CD4-positive, CD25-positive, alpha-beta regulatory T cell (primary cell): Measurements from ENCODE around the gene SWAP70. TPM values are rescaled to one million over a fixed set of nuclear protein-coding genes. Genes with fewer than 3 reads are reported as not detected.

Source experiments
- ATAC-seq, 2 donors: fragments of 150-1000 bp; cut with Tn5 transposase; one replicate each; pipeline ENCODE4 v1.10.0; 2021; ENCODE audit warnings: low read depth in 2 of 2, moderate number of reproducible peaks in 2 of 2, moderate library complexity in 1 of 2
- DNase-seq, 3 donors: peaks; one replicate each; pipeline versions ENCODE4 v3.0.0 to v3.0.0-alpha.2; 2012 to 2022; ENCODE audit warnings: mixed read lengths in 1 of 3
- H3K27ac ChIP-seq: one replicate; pipeline ENCODE4 v1.7.0; 2013; ENCODE audit warnings: mild to moderate bottlenecking, low read length; ENCODE audit not compliant: insufficient read depth, poor library complexity, severe bottlenecking
- H3K27me3 ChIP-seq: one replicate; pipeline ENCODE4 v1.7.0; 2013; ENCODE audit warnings: low read length; ENCODE audit not compliant: control insufficient read depth, insufficient read depth
- H3K36me3 ChIP-seq: one replicate; pipeline ENCODE4 v1.7.0; 2013; ENCODE audit warnings: mild to moderate bottlenecking, low read length, moderate library complexity; ENCODE audit not compliant: control insufficient read depth, insufficient read depth
- H3K4me1 ChIP-seq: 2 replicates; pipeline ENCODE4 v1.7.0; 2013; ENCODE audit warnings: mild to moderate bottlenecking, low read length; ENCODE audit not compliant: insufficient read depth, control insufficient read depth, poor library complexity, severe bottlenecking
- H3K4me3 ChIP-seq: one replicate; pipeline ENCODE4 v1.7.0; 2013; ENCODE audit warnings: low read depth, mild to moderate bottlenecking, low read length, moderate library complexity
- H3K9me3 ChIP-seq, 2 experiments: 1 replicate in 1 of 2; 2 replicates in 1 of 2; pipeline ENCODE4 v1.7.0; 2013; ENCODE audit warnings: low read length in 2 of 2, mild to moderate bottlenecking in 1 of 2, moderate library complexity in 1 of 2; ENCODE audit not compliant: control insufficient read depth in 2 of 2
- H3K27ac Mint-ChIP-seq, 3 donors: one replicate each; pipeline ENCODE4 v1.8.0; 2020 to 2022; ENCODE audit warnings: mild to moderate bottlenecking in 3 of 3, mixed read lengths in 3 of 3, moderate library complexity in 2 of 3
- H3K27me3 Mint-ChIP-seq: one replicate; pipeline ENCODE4 v1.8.0; 2022; ENCODE audit warnings: mild to moderate bottlenecking, mixed read lengths
- H3K36me3 Mint-ChIP-seq: one replicate; pipeline ENCODE4 v1.8.0; 2020; ENCODE audit warnings: mixed read lengths
- H3K4me1 Mint-ChIP-seq, 4 donors: one replicate each; pipeline ENCODE4 v1.8.0; 2020 to 2022; ENCODE audit warnings: mixed read lengths in 4 of 4, mild to moderate bottlenecking in 1 of 4
- H3K4me3 Mint-ChIP-seq, 4 donors: one replicate each; pipeline ENCODE4 v1.8.0; 2020 to 2022; ENCODE audit warnings: mild to moderate bottlenecking in 4 of 4, mixed read lengths in 4 of 4, moderate library complexity in 3 of 4
- H3K9me3 Mint-ChIP-seq, 7 donors: one replicate each; pipeline ENCODE4 v1.8.0; 2020 to 2022; ENCODE audit warnings: mixed read lengths in 7 of 7, mild to moderate bottlenecking in 3 of 7, moderate library complexity in 2 of 7
- polyA plus RNA-seq, 4 donors: library from polyadenylated mRNA; unstranded; fragments of 300-500 nt; fragmentation: Illumina TruSeq; gene quantifications; one replicate each; pipeline ENCODE4 v1.2.3, GENCODE V29; 2021
- total RNA-seq: library from RNA; stranded (reverse); gene quantifications from one replicate; pipeline ENCODE4 v1.2.3, GENCODE V29; 2022

The SWAP70 gene
- total and polyA plus RNA-seq, 5 donors from 2014 or later: 6.1 to 16.3 (median 13.2) TPM

DNA sequence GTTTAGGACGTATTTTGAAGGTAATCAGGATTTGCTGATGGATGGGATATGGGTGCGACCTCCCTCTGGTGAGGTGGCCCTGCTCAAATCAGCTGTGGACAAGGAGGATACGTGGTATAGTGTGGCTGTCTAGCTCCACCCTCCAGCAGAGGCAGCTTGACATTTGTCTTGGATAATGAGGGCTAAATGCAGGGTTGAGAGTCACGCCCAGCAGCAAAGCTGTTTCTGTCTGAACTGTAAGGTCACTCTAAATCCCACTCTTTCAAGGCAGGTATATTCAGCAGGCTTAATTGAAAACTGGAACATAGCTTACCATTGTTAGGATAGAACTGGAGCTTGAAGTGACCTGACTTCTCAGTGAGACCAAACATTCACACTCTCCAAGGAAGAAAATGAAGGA lies 98.7 kb downstream of the SWAP70 start:
- Histone ChIP-seq H3K4me3 (no peak overlapping the region), H3K27me3 (no peaks in the 10 kb centered on the region), H3K36me3 (no peaks in the 10 kb centered on the region), H3K27ac (no peak overlapping the region), H3K4me1 (peaks cover 15% of the 10 kb centered on the region), H3K9me3 (no peaks in the 10 kb centered on the region)
- Mint-ChIP-seq H3K4me1 (peaks cover 4 to 21% (median 17%) of the 10 kb centered on the region in 4 donors), H3K4me3 (no peak overlapping the region), H3K27ac (peak overlapping the region in 1 of 3 donors; percentile 39), H3K27me3 (no peaks in the 10 kb centered on the region), H3K36me3 (peaks cover 3% of the 10 kb centered on the region), H3K9me3 (peaks cover 0 to 2% (median 0%) of the 10 kb centered on the region in 7 donors)
- ATAC-seq (no peak), DNase-seq (no peak)

DNA sequence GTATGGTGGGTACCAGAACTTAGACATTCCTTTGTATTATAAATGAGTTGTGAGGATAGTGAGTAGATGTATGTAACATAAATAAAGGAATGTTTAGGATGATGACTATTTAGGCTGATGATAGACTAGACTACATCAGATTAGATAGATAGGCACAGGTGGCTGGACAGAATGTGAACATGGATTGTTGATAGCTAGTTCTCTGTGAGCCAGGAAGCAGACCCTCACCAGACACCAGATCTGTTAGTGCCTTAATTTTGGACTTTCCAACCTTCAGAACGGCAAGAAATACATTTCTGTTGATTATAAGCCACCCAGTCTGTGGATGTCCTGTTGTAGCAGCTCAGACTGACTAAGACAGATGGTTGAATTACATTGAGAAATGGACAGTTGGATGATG lies 99.4 kb downstream of the SWAP70 start:
- no peaks in the 10 kb centered on the region for H3K36me3 ChIP-seq
- Mint-ChIP-seq H3K27me3 (no peaks in the 10 kb centered on the region), H3K4me3 (no peak overlapping the region), H3K4me1 (peaks cover 4 to 17% (median 16%) of the 10 kb centered on the region in 4 donors), H3K27ac (no peak overlapping the region), H3K36me3 (peaks cover 3% of the 10 kb centered on the region), H3K9me3 (peaks cover 0 to 2% (median 0%) of the 10 kb centered on the region in 7 donors)
- no peak for ATAC-seq
- H3K27me3 ChIP-seq: no peaks in the 10 kb centered on the region
- H3K27ac ChIP-seq: no peak overlapping the region
- peaks cover 11% of the 10 kb centered on the region for H3K4me1 ChIP-seq
- no peak for DNase-seq
- no peaks in the 10 kb centered on the region for H3K9me3 ChIP-seq
- H3K4me3 ChIP-seq: no peak overlapping the region

DNA sequence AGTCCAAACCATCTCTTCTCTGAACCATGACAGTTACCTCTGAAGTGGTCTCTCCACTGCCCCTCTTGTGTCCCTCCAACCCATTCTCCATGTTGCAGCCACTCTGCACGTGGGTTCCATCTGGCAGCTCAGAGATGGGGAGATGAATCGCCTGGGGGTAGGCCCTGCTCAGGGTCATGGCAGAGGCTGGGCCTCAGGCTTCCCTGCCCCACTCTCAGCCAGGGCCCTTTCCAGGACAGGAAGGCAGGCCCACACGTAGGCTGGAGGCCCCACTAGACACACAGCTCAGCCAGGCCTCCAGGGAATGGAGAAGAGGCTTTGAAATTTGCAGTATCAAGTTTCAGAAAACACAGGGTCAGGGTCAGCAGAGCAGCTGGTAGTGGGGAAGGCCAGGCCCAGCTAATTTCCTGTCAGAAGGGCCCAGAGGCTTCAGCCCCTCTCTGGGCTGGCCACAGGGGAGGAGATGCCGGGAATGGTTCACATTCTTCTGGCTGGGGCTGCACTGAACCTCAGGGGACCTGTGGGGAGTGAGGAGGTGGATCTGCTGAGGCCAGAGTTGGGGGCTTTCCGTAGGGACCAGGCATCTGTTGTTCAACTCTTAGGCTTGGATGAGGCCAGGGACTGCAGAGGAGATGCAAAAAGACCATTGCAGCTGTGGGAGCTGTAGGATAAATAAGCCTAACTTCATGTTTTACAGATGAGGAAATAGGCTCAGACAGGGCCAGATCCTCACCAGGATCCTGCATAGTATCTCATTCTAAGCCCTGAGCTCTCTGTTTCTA lies 101.6 kb downstream of the SWAP70 start:
- H3K27ac Mint-ChIP-seq: peak overlapping the region in 2 of 3 donors; percentile 37 to 44
- no peaks in the 10 kb centered on the region for H3K27me3 Mint-ChIP-seq
- H3K36me3 ChIP-seq: no peaks in the 10 kb centered on the region
- ATAC-seq (peak in 1 of 2 donors; percentile 22), DNase-seq (no peak)
- H3K4me3 Mint-ChIP-seq: peak overlapping the region in 1 of 4 donors; percentile 23
- H3K4me3 ChIP-seq: no peak overlapping the region
- no peak overlapping the region for H3K27ac ChIP-seq
- H3K9me3 Mint-ChIP-seq: peaks cover 0 to 2% (median 0%) of the 10 kb centered on the region in 7 donors
- no peaks in the 10 kb centered on the region for H3K4me1 ChIP-seq
- peaks cover 0 to 6% (median 2%) of the 10 kb centered on the region in 4 donors for H3K4me1 Mint-ChIP-seq
- no peaks in the 10 kb centered on the region for H3K9me3 ChIP-seq
- no peaks in the 10 kb centered on the region for H3K27me3 ChIP-seq
- H3K36me3 Mint-ChIP-seq: peaks cover 3% of the 10 kb centered on the region

DNA sequence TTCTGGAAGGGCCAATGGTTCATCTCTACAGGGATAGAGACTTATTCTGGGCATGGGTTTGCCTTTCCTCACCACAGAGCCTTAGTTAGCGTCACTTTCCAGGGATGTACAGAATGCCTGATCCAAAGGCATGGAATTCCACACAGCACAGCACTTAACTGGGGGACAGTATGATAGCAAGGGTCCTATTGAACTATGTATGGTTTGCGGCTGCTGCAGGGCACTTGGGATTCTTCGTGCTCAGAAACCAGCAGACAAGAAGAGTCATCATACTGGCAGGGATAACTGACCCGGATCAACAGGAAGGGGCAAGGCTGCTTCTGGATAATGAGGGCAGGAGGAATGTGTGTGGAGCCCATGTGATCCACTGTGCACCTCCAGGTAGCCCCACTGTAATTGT lies 105.7 kb downstream of the SWAP70 start:
- H3K9me3 Mint-ChIP-seq: no peaks in the 10 kb centered on the region
- H3K4me3 Mint-ChIP-seq: no peak overlapping the region
- Histone ChIP-seq H3K4me1 (no peaks in the 10 kb centered on the region), H3K4me3 (no peak overlapping the region), H3K27ac (no peak overlapping the region), H3K36me3 (no peaks in the 10 kb centered on the region), H3K27me3 (no peaks in the 10 kb centered on the region), H3K9me3 (no peaks in the 10 kb centered on the region)
- peaks cover 0 to 5% (median 1%) of the 10 kb centered on the region in 4 donors for H3K4me1 Mint-ChIP-seq
- ATAC-seq (no peak), DNase-seq (no peak)
- H3K36me3 Mint-ChIP-seq: peaks cover 11% of the 10 kb centered on the region
- no peak overlapping the region for H3K27ac Mint-ChIP-seq
- no peaks in the 10 kb centered on the region for H3K27me3 Mint-ChIP-seq

DNA sequence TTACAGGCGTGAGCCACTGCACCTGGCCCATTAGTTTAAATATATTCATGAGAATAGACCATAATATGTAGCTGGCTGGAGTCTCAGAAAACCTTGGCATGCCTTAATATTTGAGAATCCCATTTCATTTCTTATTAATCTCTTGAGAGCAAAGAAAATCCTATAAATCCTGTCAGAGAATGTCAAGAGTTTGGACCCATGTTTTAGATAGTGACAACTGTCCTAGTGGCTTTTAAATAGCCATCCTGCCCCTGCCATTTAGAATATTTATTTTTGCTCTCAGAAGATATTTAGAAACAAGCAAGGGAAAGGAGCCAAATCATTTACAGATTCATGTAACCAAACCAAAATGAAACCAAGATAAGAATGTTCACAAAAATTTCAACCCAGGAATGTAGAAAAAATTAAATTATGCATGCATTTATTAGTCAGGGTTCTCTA lies 107.2 kb downstream of the SWAP70 start:
- no peak for ATAC-seq
- H3K4me1 Mint-ChIP-seq: peaks cover 0 to 6% (median 3%) of the 10 kb centered on the region in 4 donors
- no peaks in the 10 kb centered on the region for H3K27me3 Mint-ChIP-seq
- peak overlapping the region in 1 of 4 donors; percentile 29 for H3K4me3 Mint-ChIP-seq
- Histone ChIP-seq H3K27ac (no peak overlapping the region), H3K9me3 (no peaks in the 10 kb centered on the region), H3K27me3 (no peaks in the 10 kb centered on the region), H3K4me1 (no peaks in the 10 kb centered on the region), H3K4me3 (no peak overlapping the region), H3K36me3 (no peaks in the 10 kb centered on the region)
- H3K9me3 Mint-ChIP-seq: no peaks in the 10 kb centered on the region
- H3K27ac Mint-ChIP-seq: no peak overlapping the region
- peaks cover 11% of the 10 kb centered on the region for H3K36me3 Mint-ChIP-seq
- no peak for DNase-seq

DNA sequence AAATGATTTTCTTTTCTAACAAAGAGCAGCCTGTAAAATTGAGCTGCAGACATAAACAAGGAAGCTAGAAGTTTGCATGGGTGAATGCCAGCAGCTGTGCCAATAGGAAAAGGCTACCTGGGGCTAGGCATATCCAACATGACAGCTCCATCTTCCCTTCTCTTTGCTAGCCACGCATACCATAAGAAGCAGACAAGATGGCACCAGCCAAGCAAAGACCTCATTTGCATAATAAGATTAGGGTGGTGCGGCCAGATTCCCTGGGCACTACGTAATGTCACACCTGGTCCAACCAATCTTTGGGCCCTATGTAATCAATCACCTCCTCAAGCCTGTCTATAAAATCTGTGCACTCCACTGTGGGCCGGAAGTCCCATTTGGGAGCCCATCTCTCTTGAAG lies 108.3 kb downstream of the SWAP70 start:
- Mint-ChIP-seq H3K4me3 (no peak overlapping the region), H3K4me1 (peaks cover 0 to 4% (median under 1%) of the 10 kb centered on the region in 4 donors), H3K27ac (no peak overlapping the region), H3K36me3 (peaks cover 8% of the 10 kb centered on the region), H3K9me3 (no peaks in the 10 kb centered on the region), H3K27me3 (no peaks in the 10 kb centered on the region)
- Histone ChIP-seq H3K9me3 (no peaks in the 10 kb centered on the region), H3K4me1 (no peaks in the 10 kb centered on the region), H3K27me3 (no peaks in the 10 kb centered on the region), H3K36me3 (no peaks in the 10 kb centered on the region), H3K27ac (no peak overlapping the region), H3K4me3 (no peak overlapping the region)
- DNase-seq: no peak
- no peak for ATAC-seq

DNA sequence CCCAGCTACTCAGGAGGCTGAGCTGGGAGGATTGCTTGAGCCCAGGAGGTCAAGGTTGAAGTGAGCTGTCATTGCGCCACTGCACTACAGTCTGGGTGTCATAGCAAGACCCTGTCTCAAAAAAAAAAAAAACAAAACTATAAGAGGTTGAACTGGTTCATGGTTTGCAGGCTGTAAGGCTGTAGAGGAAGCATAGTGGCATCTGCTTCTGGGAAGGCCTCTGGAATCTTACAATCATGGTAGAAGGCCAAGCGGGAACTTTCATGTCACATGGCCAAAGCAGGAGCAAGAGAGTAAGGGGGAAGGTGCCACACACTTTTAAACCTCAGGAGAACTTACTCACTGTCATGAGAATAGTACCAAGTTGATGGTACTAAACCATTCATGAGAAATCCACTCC lies 109.6 kb downstream of the SWAP70 start:
- Mint-ChIP-seq H3K27me3 (no peaks in the 10 kb centered on the region), H3K36me3 (peaks cover 8% of the 10 kb centered on the region), H3K4me1 (peaks cover 0 to 4% (median under 1%) of the 10 kb centered on the region in 4 donors), H3K4me3 (no peak overlapping the region), H3K9me3 (no peaks in the 10 kb centered on the region), H3K27ac (no peak overlapping the region)
- Histone ChIP-seq H3K4me1 (no peaks in the 10 kb centered on the region), H3K4me3 (no peak overlapping the region), H3K9me3 (no peaks in the 10 kb centered on the region), H3K27me3 (no peaks in the 10 kb centered on the region), H3K36me3 (no peaks in the 10 kb centered on the region), H3K27ac (no peak overlapping the region)
- DNase-seq: no peak
- ATAC-seq: no peak

DNA sequence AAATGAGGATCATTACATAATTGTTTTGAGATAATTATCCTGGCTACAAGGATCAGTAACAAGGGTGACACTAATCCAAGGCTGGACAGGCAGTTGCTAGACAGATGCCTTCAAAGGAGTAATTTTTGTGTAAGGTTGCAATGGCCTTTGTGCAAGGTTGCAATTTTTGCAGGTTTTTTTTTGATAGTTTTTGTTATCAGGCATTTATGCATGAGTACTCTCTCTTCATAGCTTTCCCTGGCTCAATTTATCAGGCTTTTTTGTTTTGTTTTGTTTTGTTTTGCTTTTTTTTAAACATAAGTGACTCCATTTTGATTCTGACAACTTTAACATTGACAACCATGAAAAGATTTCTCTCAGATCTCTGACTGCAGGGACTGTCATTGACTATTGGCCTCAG lies 110.2 kb downstream of the SWAP70 start:
- H3K4me3 Mint-ChIP-seq: no peak overlapping the region
- ATAC-seq: no peak
- Histone ChIP-seq H3K4me1 (no peaks in the 10 kb centered on the region), H3K27ac (no peak overlapping the region), H3K36me3 (no peaks in the 10 kb centered on the region), H3K4me3 (no peak overlapping the region), H3K27me3 (no peaks in the 10 kb centered on the region), H3K9me3 (no peaks in the 10 kb centered on the region)
- no peak for DNase-seq
- H3K9me3 Mint-ChIP-seq: no peaks in the 10 kb centered on the region
- H3K27me3 Mint-ChIP-seq: no peaks in the 10 kb centered on the region
- peaks cover 8% of the 10 kb centered on the region for H3K36me3 Mint-ChIP-seq
- peak overlapping the region in 1 of 3 donors; percentile 69 for H3K27ac Mint-ChIP-seq
- peaks cover 0 to 4% (median under 1%) of the 10 kb centered on the region in 4 donors for H3K4me1 Mint-ChIP-seq
